WERI-Rb-1 (cell line): ENCODE results near the gene ABHD12.

ENCODE experiments used
- DNase-seq: peaks from one replicate; pipeline ENCODE4 v3.0.0-alpha.2; 2020
- H3K27ac ChIP-seq: fragments of 250-450 bp; sonication (Bioruptor Pico); 2 replicates; pipeline ENCODE4 v1.5.1; 2020; ENCODE audit warnings: mild to moderate bottlenecking, moderate library complexity
- H3K27me3 ChIP-seq: fragments of 250-450 bp; sonication (Bioruptor Pico); 2 replicates; pipeline ENCODE4 v1.5.1; 2021; ENCODE audit warnings: mild to moderate bottlenecking, low read depth, moderate library complexity; ENCODE audit not compliant: insufficient read depth, severe bottlenecking
- H3K36me3 ChIP-seq: fragments of 250-450 bp; sonication (Bioruptor Pico); 2 replicates; pipeline ENCODE4 v1.5.1; 2020; ENCODE audit warnings: mild to moderate bottlenecking, moderate library complexity
- H3K4me3 ChIP-seq: 2 replicates; pipeline ENCODE4 v1.5.1; 2011; ENCODE audit warnings: low read depth, mild to moderate bottlenecking, control low read depth, low read length
- H3K9me3 ChIP-seq: fragments of 250-450 bp; sonication (Bioruptor Pico); 2 replicates; pipeline ENCODE4 v1.5.1; 2021; ENCODE audit warnings: mild to moderate bottlenecking, moderate library complexity; ENCODE audit not compliant: severe bottlenecking
- CTCF ChIP-seq: IDR thresholded peaks from 2 replicates; pipeline ENCODE4 v1.5.1; 2011; ENCODE audit warnings: low read depth, mild to moderate bottlenecking, control low read depth, inconsistent platforms, low read length

The ABHD12 gene

DNA sequence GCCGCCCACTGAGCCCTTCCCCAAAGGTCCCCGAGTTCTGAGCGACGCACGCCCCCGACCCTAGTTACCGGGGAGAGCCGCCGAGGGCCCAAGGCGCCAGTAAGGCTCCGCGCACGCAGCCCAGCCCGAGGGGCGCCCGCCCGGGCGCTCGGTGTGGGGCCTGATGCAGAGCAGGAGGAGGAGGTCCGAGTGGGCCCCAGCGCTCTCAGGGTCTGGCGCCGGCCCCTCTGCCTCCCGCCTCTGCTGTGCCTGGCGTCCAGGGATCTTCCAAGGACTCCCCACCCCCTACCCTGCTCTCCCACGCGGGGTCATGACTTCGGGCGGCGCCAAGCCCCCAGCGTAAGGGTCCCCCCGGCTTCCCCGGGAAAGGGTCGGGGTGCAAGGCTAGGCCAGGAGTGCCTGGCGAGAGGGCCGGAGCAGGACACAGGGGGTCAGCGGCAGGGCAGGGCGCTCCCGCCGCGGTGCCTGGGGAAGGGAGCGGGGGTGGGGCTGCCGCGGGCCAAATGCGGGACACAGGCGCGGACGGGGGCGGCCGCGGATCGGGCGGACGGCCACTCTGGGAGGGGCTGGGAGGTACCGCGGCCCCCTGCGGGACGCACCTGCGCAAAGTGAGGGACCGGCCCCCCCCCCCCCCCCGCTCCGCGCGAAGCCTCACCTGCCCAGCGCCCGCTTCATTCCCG lies 637 bp downstream of the ABHD12 start:
- H3K27ac ChIP-seq = peak overlapping the region; percentile 83
- no peak for TF ChIP-seq CTCF
- H3K9me3 ChIP-seq = no peaks in the 10 kb centered on the region
- peak; percentile 57 for DNase-seq
- H3K4me3 ChIP-seq = peak overlapping the region; percentile 84
- no peaks in the 10 kb centered on the region for H3K27me3 ChIP-seq
- H3K36me3 ChIP-seq = peaks cover 4% of the 10 kb centered on the region

DNA sequence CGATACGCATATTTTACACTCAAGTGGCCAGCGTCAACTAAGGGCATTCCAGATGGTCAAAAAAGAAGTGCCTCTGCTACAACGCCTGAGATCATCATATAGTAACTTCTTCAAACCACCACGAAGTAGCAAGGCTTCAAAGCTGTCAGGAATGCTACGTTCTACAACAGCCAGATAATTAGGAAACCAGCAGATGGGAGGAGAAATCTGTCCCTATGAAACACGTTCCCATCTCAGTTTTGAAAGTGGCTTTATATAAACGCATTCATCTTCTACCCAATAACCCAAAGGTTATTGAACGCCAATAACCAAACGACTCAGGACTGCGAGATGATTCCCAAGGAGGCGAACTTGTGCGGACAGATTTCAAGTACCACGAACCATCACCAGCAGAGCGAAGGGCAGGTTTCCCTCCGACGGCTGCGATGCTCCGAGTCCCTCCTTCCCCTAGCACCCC lies 1.2 kb downstream of the ABHD12 start:
- H3K36me3 ChIP-seq = peaks cover 4% of the 10 kb centered on the region
- no peak for TF ChIP-seq CTCF
- no peaks in the 10 kb centered on the region for H3K27me3 ChIP-seq
- H3K27ac ChIP-seq = peak overlapping the region; percentile 83
- peak overlapping the region; percentile 84 for H3K4me3 ChIP-seq
- no peak for DNase-seq
- H3K9me3 ChIP-seq = no peaks in the 10 kb centered on the region

- no peak overlapping the region for H3K27ac ChIP-seq
- no peaks in the 10 kb centered on the region for H3K9me3 ChIP-seq
- H3K27me3 ChIP-seq = no peaks in the 10 kb centered on the region
- H3K36me3 ChIP-seq = peaks cover 15% of the 10 kb centered on the region
- DNase-seq = no peak
- H3K4me3 ChIP-seq = no peak overlapping the region
- no peak for TF ChIP-seq CTCF
Observed at GRCh38 chr20:25382704-25383370, 7.8 kb downstream of the ABHD12 start.

- Histone ChIP-seq H3K27ac (no peak overlapping the region), H3K27me3 (no peaks in the 10 kb centered on the region), H3K36me3 (peaks cover 17% of the 10 kb centered on the region), H3K4me3 (no peak overlapping the region), H3K9me3 (no peaks in the 10 kb centered on the region)
- no peak for DNase-seq
- no peak for TF ChIP-seq CTCF
Observed at GRCh38 chr20:25380945-25381614, 9.6 kb downstream of the ABHD12 start.

GRCh38 chr20:25378884-25379733 lies 11.5 kb downstream of the ABHD12 start:
- H3K27me3 ChIP-seq = no peaks in the 10 kb centered on the region
- no peak for DNase-seq
- TF ChIP-seq CTCF = no peak
- no peaks in the 10 kb centered on the region for H3K9me3 ChIP-seq
- H3K36me3 ChIP-seq = peaks cover 17% of the 10 kb centered on the region
- no peak overlapping the region for H3K4me3 ChIP-seq
- no peak overlapping the region for H3K27ac ChIP-seq
